ENCODE data around the gene RIPOR2.
"Not testable (repeated sequence)": the region's sequence is repeated elsewhere in the genome, so short reads cannot be mapped to it uniquely, and the experiment has no call there.

The RIPOR2 gene

DNA sequence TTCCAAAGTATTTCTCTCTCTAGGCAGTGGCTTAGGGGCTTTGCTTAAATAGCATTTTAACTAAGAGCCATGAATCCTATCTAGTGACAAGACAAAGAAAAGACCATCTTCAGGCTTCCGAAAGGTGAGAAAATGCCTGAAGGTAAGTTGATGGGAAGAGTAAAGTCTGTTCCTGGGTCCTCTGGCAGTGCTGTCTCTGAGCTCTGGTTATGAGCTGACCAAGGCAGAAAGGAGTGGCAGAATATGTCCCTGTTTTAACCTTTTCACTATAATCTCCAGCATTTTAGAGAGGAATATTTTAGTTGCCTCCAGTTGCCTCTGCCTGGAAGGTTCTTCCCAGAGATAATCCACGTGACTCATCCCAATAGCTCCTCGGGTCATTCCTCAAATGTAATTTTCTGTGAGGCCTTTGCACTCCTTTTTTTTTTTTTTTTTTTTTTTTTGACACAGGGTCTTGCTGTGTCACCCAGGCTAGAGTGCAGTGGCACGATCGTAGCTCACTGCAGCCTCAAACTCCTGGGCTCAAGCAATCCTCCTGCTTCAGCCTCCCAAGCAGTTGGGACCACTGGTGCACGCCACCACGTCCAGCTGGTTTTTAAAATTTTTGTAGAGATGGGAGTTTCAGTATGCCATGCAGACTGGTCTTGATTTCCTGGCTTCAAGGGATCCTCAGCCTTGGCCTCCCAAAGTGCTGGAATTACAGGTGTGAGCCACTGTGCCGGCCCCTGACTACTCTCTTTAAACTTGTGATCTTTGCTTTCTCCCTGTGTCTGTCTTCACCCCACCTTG lies 133.3 kb downstream of the RIPOR2 start:
- no peak for DNase-seq (ENCODE audit: low read depth)

DNA sequence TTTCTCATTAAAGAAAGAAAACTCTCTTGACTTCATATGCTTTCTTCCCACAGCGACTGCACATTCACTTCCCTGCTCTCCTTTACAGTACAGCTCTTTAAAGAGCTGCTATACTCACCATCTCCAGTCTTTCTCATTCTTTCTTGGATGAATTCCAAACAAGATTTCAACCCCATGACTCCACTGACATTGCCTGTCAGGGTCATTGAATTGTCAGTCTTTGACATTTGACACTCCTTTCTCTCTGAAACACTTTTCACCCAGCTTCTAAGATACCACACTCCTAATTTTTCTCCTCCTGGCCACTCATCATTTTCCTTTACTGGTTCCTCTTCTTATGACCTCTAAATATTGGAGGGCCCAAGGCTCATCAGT lies 136.2 kb downstream of the RIPOR2 start:
- DNase-seq (ENCODE audit: low read depth), result no peak

DNA sequence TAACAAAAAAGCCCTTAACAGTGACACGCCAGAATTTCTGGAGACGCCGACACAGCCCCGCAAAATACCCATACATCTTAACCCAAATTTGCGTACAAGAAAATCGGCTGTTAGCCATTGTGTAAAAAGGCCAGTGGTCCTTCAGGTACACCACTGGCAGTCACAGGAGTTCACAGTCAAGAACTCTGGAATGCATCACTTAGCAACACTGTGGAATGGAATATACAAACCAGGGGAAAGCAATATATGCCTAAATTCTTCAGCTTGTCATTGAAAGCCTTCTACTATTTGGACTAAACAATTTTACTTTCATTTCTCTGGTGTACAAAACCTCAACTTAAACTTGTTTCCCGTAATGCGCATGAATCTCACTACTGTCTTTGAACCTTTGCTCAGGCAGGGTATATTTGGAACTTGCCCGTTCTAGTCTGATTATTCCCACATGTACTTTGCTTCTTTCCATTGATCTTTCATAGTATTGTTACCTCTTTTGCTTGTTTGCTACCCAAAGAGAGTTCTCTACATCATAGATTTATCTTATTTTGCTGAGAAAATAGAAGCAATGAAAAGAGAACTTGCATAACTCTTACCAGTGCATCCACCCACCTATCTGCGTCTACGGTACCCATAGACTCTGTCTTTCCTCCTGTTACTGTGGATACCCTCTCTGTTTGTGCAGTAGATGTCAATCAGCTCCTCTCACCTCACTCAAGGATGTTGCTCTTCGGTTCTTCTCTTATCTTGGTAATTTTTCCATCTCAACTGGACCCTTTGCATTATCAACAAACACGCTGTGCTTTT lies 136.8 kb downstream of the RIPOR2 start, which contains the start of gene ARMH2:
ARMH2 (minus strand) TSS at position 178 of the 801 bp plus-strand sequence; CDS start at position 118, 60 bp downstream.
- no peak for DNase-seq (ENCODE audit: low read depth)

DNA sequence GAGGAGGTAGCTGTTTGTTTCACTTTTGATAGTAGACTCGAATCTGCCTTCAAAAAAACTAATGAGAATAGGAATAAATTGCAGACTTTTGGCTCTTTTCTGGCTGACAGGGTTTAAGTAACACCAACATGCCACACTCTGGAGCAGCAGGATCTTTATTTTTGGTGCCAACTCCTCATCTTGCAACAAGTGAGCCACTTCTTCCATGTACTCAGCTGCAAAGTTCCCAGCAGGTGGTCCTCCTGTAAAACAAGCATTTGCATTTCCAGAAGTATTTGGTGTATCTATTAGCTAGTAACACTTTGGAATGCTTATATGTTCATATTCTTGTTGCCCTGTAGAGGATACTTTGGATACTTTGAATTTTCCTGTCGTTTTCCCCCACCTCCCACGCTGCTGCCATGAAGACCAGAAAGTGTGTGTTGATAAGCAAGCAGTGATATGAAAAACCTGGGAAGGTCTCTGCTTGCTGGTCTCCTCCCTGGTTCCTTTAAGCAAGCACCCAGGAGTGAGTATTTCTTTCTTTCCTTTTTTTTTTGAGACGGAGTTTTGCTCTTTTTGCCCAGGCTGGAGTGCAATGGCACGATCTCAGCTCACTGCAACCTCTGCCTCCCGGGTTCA lies 138.1 kb downstream of the RIPOR2 start:
- DNase-seq (ENCODE audit: low read depth), result no peak

DNA sequence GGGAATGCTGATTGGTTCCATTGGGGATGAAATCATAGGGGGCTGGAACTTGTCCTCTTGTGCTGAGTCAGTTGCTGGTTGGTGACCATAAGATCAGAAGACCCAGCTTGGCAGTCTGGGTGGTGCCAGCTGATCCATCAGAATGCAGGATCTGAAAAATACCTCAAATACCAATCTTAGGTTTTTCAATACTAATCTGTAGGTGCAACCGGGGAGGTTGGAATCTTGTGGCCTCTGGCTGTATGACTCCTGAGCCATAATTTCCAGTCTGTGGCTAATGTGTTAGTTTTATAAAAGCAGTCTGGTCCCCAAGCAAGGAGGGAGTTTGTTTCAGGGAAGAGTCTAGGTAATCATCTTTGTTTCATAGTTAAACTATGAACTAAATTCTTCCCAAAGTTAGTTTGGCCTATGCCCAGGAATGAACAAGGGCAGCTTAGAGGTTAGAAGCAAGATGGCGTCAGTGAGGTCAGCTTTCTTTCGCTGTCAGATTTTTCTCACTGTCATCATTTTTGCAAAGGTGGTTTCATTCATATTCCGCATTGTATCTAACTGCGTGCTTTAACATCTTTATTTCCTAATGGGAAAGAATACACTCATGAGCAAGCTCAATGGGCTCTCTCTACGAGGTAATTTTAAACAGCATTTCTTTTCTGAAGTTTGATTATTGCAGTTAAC lies 139.0 kb downstream of the RIPOR2 start:
- DNase-seq (ENCODE audit: low read depth), result no peak

DNA sequence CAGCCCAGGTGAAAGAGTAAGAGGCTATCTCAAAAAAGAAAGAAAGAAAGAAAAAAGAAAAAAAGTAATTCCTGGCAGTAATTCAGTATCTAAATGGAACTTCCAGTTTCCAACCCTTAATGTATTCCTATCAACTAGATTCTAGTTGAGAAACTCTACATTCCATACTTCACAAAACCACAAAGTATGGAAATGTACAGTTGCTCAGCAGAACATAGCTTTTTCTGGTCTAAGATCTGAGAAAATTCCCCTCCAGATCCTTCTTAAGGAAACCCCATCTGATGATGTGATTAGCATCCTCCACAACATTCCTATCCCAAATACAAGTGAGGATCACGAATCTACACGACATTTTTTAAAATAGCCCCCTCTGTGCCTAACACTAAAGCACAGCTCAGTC lies 140.7 kb downstream of the RIPOR2 start:
- no peak for DNase-seq (ENCODE audit: low read depth)

DNA sequence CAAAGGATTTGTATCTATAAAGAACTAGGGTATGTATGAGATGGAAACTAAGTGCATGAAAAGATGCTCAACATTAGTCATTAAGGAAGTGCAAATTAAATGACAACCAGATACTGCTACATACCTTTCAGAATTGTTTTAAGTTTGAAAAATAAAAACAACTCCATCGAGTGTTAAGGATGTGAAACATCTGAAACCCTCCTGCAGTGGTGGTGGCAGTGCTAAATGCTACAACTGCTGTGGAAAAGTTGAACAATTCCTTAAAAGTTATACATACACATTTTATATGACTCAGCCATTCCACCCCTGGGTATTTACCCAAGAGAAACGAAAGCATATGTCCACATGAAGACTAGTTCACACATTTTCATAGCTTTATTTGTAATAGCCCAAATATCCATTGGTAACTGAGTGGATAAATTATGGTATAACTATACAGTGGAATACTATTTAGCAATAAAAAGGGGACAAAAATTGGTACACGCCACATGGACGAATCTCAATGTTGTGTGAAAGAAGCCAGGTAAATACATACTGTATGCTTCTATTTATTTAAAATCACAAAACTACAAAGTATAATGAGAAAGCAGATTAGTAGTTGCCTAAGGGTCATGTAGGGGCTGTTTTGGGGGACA lies 147.6 kb downstream of the RIPOR2 start:
- no peak for DNase-seq (ENCODE audit: low read depth)

DNA sequence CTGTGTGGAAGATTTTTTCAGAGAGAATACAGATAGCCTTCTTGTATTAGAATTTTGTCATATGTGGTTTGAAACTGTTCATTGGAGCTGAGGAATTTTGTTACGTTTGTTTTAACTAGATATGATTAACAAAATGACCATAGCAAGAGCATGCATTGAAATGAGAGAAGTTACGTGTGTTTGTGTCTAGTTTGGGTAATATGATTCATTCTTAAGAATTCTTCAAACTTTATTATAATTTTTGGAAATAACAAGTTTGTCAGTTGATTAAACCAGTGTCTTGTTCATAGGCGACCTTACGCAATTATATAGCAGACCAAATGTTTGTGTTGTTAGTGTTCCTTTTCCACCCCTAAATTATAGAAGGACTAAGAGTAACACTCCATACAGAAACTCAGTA lies 155.6 kb downstream of the RIPOR2 start:
- no peak for DNase-seq (ENCODE audit: low read depth)

DNA sequence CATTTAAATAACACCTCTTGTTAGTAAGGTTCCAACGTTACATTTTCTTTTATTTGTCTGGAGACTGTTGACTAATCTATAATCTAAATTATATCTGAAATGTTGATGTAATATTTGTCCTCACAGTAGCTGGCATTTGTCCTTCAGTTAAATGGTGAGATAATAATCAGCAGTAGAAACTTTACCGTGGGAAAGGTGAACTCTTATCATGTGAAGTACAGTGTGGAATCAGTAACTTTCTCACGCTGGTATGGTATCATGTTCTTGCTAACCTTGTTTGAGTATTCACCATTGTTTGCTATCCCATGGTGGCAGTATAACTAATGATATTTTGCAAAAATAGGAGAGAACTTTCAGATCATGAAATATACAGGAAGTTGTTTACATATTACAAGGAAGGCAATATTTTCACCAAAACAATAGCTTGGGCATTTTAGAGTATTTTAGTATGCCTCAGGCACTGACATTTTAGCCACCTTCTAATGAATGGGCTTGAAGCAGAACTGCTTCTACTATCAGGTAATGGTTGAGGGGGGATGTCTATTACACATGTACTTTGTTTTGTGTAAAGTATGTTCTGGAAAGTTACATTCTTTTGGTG lies 156.2 kb downstream of the RIPOR2 start:
- no peak for DNase-seq (ENCODE audit: low read depth)

DNA sequence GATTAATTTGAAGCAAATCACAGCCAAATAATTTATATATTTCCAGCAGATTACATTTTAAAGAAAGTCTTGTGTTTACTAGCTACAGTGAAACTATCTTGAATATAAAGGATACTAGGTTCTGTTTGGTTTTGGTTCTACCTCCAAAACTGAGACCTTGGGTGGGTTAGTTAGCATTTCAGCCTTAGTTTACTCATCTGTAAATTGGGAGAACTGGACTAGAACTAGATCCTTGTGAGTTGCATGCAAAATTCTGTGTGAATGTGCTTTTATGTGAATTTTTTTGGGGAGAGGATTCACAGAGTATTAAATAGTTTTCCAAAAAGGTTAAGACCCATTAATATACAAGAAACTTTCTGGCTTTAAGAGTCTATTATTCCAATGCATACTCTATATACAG lies 156.9 kb downstream of the RIPOR2 start:
- DNase-seq (ENCODE audit: low read depth), result no peak

DNA sequence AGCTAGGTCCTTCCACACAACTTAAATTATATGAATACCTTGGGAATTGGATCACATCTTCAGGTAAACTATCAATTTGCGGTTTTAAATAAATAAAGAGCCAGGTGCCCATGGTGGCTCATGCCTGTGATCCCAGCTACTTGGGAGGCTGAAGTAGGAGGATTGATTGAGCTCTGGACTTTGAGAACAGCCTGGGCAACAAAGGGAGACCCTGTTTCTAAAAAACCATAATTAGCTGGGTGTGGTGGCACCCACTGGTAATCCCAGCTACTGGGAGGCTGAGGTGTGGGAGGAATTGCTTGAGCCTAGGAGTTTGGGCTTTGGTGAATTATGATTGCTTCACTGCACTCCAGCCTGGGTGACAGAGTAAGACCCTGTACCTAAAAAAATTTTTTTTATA lies 157.6 kb downstream of the RIPOR2 start:
- DNase-seq (ENCODE audit: low read depth), result no peak

DNA sequence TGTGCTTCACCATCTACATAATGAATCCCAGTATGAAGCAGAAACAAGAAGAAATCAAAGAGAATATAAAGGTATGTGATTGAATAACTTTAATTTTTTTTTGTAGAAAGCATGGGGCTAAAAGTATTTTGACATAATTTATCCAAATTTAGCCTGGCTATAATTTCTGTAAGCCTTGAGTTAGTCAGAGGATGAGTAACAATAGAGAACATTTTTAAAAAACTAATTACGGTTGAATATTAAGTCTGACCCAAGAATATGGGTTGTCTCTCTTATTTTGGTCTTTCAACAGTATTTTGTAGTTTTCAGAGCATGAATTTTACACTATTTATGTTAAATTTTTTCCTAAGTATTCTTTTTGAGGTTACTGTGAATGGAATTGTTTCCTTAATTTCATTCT lies 158.5 kb downstream of the RIPOR2 start:
- DNase-seq (ENCODE audit: low read depth), result no peak

DNA sequence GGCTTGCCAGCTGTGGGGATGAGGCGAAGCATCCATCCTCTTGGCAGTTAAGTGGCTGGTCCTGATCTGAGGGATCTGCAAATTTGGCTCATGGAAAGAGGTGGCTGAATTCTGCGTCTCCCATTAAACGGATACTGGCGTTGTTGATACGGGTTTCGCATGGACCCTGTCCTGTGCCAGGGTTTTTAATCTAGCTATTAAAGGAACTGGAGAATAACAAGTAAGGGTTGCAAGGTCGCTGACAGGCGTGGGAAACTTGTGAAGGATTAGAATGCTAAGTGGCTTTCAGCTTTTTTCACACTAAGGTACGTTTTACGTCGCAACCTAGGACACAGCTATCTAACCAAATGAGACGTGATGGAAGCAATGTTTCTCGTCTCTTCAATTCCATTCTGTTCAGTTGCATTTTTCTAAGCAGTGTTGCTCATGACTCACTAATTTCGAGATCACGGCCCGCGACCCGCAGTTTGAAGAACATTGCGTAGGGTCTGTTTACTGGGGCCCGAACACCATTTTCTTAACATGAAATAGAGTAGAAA lies 160.2 kb downstream of the RIPOR2 start:
- no peak for DNase-seq (ENCODE audit: low read depth)

DNA sequence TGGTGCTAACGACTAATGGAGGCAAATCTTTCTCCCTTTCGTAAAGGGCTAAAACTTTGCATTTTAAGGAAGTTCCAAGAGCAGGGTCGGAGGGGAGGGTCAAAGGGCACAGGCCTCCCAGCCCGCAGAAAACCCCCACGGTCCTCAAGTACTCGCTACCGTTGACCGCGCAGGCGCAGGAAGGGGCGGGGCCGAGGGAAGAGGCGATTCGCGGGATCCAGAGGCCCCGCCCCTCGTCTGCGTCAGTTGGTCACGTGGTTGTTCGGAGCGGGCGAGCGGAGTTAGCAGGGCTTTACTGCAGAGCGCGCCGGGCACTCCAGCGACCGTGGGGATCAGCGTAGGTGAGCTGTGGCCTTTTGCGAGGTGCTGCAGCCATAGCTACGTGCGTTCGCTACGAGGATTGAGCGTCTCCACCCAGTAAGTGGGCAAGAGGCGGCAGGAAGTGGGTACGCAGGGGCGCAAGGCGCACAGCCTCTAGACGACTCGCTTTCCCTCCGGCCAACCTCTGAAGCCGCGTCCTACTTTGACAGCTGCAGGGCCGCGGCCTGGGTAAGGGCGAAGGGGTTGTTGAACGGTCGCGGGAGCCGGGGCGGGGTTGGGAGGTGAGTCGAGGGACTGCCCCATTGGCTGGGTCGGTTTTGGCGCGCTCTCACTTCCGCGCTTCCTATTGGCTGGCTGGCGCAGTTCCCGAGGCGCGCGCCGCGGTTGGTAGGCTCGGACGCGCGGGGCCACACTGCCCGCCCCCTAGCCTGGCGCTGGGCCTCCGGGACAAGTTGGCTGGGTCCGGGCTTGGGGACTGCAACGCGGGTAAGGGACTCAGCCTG lies 160.9 kb downstream of the RIPOR2 start, which contains the start of gene GMNN:
GMNN (plus strand) TSS at position 242 of the 824 bp plus-strand sequence. CDS start 2,310 bp downstream, outside the sequence.
- DNase-seq (ENCODE audit: low read depth), result peak; percentile 98

DNA sequence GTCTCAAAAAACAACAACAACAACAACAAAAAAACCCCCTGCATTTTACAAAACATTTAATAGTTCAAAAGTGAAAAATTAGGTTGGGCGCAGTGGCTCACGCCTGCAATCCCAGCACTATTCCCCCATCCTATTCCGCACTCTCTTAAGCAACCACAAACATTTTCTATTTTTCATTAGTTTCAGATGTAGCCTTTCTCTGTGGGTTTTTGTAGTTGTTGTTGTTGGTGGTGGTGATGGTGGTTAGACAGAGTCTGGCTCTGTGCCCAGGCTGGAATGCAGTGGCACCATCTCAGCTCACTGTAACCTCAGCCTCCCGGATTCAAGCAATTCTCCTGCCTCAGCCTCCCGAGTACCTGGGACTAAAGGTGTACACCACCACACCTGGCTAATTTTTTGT lies 167.4 kb downstream of the RIPOR2 start:
- DNase-seq (ENCODE audit: low read depth), result no peak

DNA sequence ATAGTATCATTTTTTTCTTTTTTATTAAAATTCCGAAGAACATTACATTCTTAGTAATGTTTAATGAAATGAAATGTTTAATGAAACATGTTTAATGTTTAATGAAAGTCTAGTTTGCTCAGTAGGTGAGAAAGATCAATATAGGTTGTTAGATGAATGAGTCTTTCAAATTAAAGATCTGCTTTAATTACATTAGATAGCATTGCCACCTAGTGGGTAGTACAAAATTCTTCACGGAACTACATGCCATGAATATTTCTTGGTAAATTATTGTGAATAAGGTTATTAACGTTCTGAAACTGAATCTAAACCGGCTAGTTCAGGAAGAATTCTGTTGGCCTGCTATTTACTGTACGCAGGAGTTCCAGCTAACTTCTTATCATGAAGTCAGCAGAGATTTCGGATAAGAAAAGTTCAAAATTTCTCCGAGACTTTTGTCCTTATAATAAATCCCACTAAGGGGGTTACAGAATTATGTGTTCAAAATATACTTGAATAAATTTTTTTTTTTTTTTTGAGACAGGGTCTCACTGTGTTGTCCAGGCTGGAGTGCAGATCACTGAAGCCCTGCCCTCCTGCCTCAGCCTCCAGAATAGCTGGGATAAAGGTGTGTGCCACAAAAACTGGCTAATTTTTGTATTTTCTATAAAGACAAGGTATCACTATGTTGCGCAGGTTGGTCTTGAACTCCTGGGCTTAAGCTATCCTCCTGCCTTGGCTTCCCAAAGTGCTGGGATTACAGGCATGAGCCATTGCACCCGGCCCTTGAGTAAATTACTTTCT lies 168.9 kb downstream of the RIPOR2 start:
- no peak for DNase-seq (ENCODE audit: low read depth)

DNA sequence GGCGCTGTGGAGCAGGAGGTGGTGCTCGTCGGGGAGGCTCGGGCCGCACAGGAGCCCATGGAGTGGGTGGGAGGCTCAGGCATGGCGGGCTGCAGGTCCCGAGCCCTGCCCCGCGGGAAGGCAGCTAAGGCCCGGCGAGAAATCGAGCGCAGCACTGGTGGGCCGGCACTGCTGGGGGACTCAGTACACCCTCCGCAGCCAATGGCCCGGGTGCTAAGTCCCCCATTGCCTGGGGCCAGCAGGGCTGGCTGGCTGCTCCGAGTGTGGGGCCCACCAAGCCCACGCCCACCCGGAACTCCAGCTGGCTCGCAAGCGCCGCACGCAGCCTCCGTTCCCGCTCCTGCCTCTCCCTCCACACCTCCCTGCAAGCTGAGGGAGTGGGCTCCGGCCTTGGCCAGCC lies 169.8 kb downstream of the RIPOR2 start:
- DNase-seq (ENCODE audit: low read depth), result not testable (repeated sequence)

DNA sequence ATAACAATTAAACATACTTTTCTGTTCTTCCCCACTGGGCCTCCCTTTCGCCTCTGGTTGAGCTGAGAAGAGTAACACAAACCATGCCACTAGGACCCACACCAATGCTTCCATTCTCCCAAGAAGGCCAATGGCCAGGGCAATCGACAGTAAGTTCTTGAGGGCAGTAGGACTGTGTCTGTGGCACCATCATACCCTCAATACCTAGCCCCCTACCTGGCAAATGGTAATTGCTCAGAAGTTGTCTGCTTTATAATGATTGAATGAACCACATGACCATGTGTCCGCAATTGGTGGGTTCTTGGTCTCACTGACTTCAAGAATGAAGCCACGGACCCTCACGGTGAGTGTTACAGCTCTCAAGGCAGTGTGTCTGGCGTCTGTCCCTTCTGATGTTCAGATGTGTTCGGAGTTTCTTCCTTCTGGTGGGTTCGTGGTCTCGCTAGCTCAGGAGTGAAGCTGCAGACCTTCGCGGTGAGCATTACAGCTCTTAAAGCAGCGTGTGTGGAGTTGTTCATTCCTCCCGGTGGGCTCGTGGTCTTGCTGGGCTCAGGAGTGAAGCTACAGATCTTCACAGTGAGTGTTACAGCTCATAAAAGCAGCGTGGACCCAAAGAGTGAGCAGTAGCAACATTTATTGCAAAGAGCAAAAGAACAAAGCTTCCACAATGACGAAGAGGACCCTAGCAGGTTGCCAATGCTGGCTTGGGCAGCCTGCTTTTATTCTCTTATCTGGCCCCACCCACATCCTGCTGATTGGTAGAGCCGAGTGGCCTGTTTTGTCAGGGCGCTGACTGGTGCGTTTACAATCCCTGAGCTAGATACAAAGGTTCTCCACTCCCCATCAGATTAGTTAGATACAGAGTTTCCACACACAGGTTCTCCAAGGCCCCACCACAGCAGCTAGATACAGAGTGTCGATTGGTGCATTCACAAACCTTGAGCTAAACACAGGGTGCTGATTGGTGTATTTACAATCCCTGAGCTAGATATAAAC lies 170.6 kb downstream of the RIPOR2 start:
- DNase-seq (ENCODE audit: low read depth), result not testable (repeated sequence)

Data from stimulated activated CD8-positive, alpha-beta memory T cell treated with anti-CD3 and anti-CD28 coated beads, Interleukin-15, amount 100 ng/mL, for 1 hour (primary cell).